Type B pancreatic cell (in vitro differentiated cells): ENCODE results near the gene ZNF836. TPM values are rescaled to one million over a fixed set of nuclear protein-coding genes. Genes with fewer than 3 reads are reported as not detected.
"Not testable (repeated sequence)": the region's sequence is repeated elsewhere in the genome, so short reads cannot be mapped to it uniquely, and the experiment has no call there.

ENCODE experiments used
- DNase-seq: peaks from one replicate; pipeline ENCODE4 v3.0.0; 2021; ENCODE audit warnings: mixed read lengths; ENCODE audit not compliant: unreplicated experiment; ENCODE audit errors: extremely low spot score
- H3K27ac Mint-ChIP-seq: 2 replicates; pipeline ENCODE4 v1.8.0; 2021; ENCODE audit warnings: mild to moderate bottlenecking, mixed read lengths
- H3K27me3 Mint-ChIP-seq: 2 replicates; pipeline ENCODE4 v1.8.0; 2021; ENCODE audit warnings: mixed read lengths
- H3K36me3 Mint-ChIP-seq: 2 replicates; pipeline ENCODE4 v1.8.0; 2021; ENCODE audit warnings: mixed read lengths
- H3K4me1 Mint-ChIP-seq: one replicate; pipeline ENCODE4 v1.8.0; 2021; ENCODE audit warnings: mixed read lengths; ENCODE audit not compliant: unreplicated experiment
- H3K4me3 Mint-ChIP-seq: 2 replicates; pipeline ENCODE4 v1.8.0; 2021; ENCODE audit warnings: mild to moderate bottlenecking, mixed read lengths
- H3K9me3 Mint-ChIP-seq: 2 replicates; pipeline ENCODE4 v1.8.0; 2021; ENCODE audit warnings: mixed read lengths
- CTCF ChIP-seq: fragments of 200-600 bp; sonication (generic); conservative IDR thresholded peaks from 2 replicates; pipeline ENCODE4 v1.5.0; 2021; ENCODE audit warnings: antibody characterized with exemption, mild to moderate bottlenecking
- total RNA-seq: library from RNA; stranded (reverse); gene quantifications from 2 replicates; pipeline ENCODE4 v1.2.1, GENCODE V29; 2021; ENCODE audit warnings: low replicate concordance

ZNF836 gene
- total RNA-seq, 1 donor from 2014 or later: 21.8 TPM

GRCh38 chr19:52214241-52214640 is 42.8 kb upstream of the ZNF836 start:
- no peak for DNase-seq
- H3K4me1 Mint-ChIP-seq: no peaks in the 10 kb centered on the region
- peak overlapping the region; percentile 14 for H3K27ac Mint-ChIP-seq
- H3K27me3 Mint-ChIP-seq: no peaks in the 10 kb centered on the region
- H3K9me3 Mint-ChIP-seq: no peaks in the 10 kb centered on the region
- peaks cover 37% of the 10 kb centered on the region for H3K36me3 Mint-ChIP-seq
- no peak for TF ChIP-seq CTCF
- H3K4me3 Mint-ChIP-seq: no peak overlapping the region

- no peak overlapping the region for H3K4me3 Mint-ChIP-seq
- no peaks in the 10 kb centered on the region for H3K27me3 Mint-ChIP-seq
- TF ChIP-seq CTCF: no peak
- no peak overlapping the region for H3K27ac Mint-ChIP-seq
- no peak for DNase-seq
- H3K36me3 Mint-ChIP-seq: peaks cover 34% of the 10 kb centered on the region
- no peaks in the 10 kb centered on the region for H3K9me3 Mint-ChIP-seq
- no peaks in the 10 kb centered on the region for H3K4me1 Mint-ChIP-seq
These were observed 41.3 kb upstream of the ZNF836 start for GRCh38 chr19:52212572-52213255.

GRCh38 chr19:52211926-52212571 is 40.6 kb upstream of the ZNF836 start:
- H3K27me3 Mint-ChIP-seq: no peaks in the 10 kb centered on the region
- peaks cover 29% of the 10 kb centered on the region for H3K36me3 Mint-ChIP-seq
- no peaks in the 10 kb centered on the region for H3K4me1 Mint-ChIP-seq
- H3K4me3 Mint-ChIP-seq: no peak overlapping the region
- no peak for DNase-seq
- no peaks in the 10 kb centered on the region for H3K9me3 Mint-ChIP-seq
- no peak overlapping the region for H3K27ac Mint-ChIP-seq
- no peak for TF ChIP-seq CTCF

- peaks cover 26% of the 10 kb centered on the region for H3K36me3 Mint-ChIP-seq
- no peaks in the 10 kb centered on the region for H3K9me3 Mint-ChIP-seq
- H3K27me3 Mint-ChIP-seq: no peaks in the 10 kb centered on the region
- H3K4me3 Mint-ChIP-seq: no peak overlapping the region
- no peak for DNase-seq
- H3K4me1 Mint-ChIP-seq: no peaks in the 10 kb centered on the region
- H3K27ac Mint-ChIP-seq: peak overlapping the region; percentile 38
- TF ChIP-seq CTCF: no peak
These were observed 39.8 kb upstream of the ZNF836 start for GRCh38 chr19:52211203-52211602.

- H3K36me3 Mint-ChIP-seq: peaks cover 41% of the 10 kb centered on the region
- H3K9me3 Mint-ChIP-seq: no peaks in the 10 kb centered on the region
- TF ChIP-seq CTCF: no peak
- DNase-seq: no peak
- H3K4me3 Mint-ChIP-seq: no peak overlapping the region
- no peaks in the 10 kb centered on the region for H3K4me1 Mint-ChIP-seq
- no peak overlapping the region for H3K27ac Mint-ChIP-seq
- no peaks in the 10 kb centered on the region for H3K27me3 Mint-ChIP-seq
These were observed 35.1 kb upstream of the ZNF836 start for GRCh38 chr19:52206481-52206880.

DNA sequence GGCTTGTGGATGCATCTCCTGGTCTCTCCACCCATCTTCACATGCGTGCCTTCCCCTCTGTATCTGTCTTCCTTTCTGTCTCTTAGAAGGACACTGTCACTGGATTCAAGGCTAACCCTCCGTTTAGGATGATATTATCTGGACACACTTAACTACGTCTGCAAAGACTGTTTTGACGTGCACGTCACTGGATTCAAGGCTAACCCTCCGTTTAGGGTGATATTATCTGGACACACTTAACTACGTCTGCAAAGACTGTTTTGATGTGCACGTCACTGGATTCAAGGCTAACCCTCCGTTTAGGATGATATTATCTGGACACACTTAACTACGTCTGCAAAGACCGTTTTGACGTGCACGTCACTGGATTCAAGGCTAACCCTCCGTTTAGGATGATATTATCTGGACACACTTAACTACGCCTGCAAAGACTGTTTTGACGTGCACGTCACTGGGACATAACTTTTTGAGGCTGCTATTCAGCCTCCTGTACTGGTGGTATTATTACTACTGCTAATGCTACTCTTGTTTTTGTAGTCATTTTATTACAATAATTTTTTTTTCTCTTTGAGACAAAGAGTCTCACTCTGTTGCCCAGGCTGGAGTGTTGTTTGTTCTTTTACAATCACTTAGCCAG is 29.5 kb upstream of the ZNF836 start:
- H3K4me1 Mint-ChIP-seq, DNase-seq, H3K27me3 Mint-ChIP-seq, H3K4me3 Mint-ChIP-seq, H3K27ac Mint-ChIP-seq, H3K9me3 Mint-ChIP-seq: not testable (repeated sequence)
- H3K36me3 Mint-ChIP-seq: peaks cover 52% of the 10 kb centered on the region
